NK-92 (cell line): ENCODE measurements around the gene GRAMD1A.
"Not testable (repeated sequence)": the region's sequence is repeated elsewhere in the genome, so short reads cannot be mapped to it uniquely, and the experiment has no call there.

Source experiments
- DNase-seq: peaks from one replicate; lab custom pipeline; 2025; ENCODE audit not compliant: unreplicated experiment; lab: John Stamatoyannopoulos, UW

GRAMD1A gene

DNA sequence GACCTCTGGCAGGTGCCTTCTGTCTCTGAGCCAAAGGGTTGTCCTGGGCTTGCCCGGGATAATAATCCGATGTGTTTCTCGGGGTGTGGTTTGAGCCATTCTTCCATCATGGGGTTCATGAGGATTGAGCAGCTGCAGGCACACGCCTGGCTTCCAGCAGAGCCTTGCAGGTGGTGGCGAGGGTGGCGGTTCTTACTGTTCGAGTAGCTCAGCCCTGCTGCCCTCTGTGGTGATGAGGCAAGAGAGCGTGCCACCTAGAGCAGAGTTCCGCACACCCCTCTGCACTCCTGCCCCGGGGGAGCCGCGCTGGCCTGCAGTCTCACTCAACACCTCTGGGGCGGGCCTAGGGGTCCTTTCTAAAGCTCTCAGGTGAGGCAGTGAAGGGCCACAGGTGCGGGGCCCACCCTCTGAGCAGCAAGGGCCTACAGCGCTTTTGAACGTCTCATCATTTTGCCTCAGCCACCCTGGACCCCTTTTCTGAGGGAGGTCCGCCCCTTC, 33.9 kb downstream of the GRAMD1A start:
- DNase-seq, result no peak

DNA sequence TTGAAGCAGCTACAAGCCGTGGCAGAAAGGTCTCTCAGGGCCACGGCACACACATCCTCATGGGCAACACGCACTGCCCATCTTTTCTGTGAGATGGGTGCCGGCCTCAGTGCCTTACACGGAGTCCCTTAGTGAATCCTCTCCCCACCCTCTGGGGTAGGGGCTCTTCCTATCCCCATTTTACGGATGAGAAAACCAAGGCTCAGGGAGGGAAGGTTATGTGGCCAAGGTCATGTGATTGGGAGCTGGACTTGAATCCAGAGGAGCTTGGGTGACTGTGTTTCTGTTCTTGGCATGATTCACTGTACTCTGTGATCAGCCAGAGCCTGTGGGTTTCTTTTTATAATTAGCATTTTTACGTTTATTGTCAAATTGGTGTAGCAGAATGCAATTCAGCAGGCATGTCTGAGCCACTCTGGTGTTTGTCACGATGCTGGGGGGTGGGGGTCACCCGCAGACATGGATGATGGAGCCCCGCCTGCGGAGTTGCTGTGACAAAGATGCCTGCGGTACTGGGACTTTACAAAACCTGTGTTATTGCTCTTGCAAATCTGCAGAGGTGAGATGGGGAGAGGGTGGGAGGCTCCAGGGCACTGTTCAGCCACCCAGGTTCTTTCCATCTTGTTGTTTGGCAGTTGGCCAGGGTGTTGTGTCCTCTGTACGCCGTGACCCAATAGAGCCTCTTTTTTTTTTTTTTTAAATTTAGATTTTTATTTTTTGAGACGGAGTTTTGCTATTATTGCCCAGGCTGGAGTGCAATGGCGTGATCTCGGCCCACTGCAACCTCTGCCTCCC, 34.7 kb downstream of the GRAMD1A start:
- DNase-seq, result no peak

DNA sequence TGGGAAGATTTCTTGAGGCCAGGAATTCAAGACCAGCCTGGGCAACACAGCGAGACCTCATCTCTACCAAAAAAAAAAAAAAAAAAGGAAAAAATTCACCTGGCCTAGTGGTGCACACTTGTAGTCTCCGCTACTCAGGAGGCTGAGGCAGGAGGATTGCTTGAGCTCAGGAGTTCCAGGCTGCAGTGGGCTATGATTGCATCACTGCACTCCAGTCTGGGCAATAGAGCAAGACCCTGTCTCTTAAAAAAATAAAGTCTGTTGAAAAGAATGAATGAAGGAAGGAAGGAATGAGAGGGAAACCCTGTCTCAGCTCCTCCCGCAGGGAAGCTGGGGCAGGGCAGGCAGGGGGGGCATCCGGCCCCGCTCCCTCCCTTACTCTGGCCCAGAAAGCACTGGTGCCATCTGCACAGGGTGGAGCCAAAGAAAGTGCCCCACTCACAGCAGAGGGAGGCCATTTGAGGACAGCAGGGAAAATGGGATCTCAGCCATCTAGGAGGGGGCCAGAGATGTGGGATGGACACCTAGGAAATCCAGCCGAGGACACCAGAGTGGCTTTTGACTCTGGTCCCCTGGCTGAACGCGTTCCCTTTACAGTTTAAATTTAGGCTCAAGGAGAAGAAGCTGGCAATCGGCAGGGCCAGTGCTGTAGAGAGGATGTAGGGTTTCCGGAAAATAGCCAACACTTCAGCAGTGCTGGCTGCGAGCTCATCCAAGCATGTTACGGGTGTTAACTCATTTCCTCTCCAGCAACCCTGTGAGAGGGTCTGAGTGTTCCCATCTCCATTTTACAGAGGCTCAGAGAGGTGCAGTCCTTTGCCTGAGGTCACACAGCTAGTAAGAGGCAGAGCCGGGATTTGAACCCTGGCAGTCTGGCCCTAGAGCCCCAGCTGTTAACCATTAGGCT, 37.8 kb downstream of the GRAMD1A start:
- DNase-seq, result no peak

DNA sequence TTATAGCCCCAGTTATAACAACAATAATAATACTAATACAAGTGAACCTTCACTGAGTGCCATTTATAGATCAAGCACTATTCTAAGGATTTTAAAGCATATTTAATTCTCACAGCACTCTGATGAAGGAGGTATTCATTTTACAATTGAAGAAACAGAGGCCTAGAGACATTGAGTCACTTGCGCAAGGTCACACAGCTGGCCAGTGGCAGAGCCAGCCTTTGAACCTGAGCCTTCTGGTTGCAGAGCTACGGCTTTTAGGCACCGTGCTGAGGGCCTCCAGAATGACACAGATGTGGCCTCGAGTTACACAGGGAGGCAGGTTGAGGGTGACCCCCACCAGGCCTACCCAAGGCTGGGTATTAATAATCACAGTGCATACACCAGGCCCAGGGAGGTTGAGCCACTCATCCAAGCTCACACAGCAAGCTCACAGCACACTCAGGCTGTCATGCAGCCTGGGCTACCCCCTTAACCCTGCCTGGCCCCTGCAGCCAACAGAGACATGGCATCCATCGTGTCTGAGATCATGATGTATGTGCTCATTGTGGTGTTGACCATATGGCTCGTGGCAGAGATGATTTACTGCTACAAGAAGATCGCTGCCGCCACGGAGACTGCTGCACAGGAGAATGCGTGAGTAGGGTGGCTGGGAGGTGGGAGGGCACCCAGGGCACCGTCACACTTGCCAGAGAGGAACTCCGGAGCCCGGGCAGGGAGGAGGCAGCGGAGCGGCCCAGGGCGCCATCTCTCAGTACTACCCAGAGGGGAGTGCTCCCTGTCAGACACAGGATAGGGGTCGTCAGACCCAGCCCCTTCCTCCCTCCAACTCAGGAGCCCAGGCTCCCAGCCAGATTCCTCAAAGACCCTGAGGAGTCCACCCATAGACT, 38.7 kb downstream of the GRAMD1A start:
- DNase-seq, result no peak

DNA sequence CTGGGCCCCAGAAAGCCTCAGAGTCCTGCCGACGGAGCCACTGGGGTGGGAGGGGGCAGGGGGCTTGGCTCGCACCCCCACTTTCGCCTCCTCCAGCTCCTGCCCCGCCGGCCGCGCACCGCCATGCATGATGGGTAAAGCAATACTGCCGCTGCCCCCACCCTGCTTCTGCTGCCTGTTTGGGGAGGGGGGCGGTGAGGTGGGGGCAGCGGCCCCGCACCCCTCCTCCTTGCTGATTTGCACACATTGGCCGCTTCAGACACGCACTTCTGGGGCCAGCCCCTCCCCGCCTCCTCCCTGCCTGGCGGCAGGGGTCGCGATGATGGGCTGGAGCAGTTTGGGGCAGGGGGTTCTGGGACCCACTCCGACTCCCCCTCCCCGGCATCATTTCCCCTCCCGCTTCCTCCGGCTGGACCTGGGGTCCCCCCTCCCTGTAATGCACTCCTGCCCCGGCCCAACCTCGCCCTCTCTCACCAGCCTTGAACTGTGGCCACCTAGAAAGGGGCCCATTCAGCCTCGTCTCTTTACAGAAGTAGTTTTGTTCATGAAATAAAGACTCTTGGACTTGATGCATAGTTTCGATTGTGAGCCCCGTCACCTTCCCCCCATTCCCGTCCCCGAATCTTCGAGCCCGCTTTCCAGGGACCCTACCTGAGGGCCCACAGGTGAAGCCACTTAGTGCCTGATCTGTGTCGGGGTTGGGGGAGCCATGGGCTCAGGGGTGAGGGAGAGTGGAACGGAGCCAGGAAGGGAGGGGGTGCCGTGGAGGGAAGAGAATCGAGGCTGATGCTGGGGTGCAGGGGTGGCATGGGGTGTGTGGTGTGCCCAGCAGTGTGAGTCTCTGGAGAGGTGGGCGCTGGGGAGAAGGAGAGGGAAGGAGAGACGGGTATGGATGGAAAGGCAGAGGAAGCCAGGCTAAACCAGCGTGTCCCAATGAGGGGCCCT, 40.0 kb downstream of the GRAMD1A start:
- no peak for DNase-seq

DNA sequence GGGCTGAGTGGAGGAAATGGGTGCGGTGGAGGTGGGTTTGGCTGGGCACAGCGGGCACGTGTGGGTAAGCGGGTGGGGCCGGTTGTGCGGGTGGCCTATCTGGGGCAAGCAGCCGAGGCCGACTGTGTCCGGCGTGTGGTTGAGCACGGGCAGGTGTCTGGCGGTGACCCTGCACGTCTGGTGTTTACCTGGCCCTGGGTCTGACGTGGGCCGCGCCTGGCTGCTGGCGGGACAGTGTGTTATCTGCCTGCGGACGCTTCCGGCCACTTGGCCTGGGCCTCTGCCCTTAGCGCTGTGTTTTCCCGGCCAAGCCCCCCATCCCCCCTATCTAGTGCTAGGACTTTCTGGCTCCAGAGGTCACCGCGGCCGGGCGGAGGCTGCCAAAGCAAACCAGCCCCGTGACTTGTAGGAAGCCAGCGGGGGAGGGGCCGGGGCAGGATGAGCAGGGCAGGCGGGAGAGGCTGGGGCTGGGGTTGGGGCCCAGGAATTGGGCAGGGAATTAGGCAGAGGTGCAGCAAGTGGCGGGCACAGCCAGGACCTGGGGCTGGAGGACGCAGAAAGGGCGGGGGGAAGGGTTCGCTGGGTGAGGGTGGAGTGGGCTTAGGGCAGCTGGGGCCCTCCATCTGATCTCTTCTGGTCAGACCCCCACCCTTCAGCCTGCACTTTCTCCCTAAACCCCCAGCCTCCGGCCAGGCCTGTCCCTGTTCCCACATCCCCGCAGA, 40.9 kb downstream of the GRAMD1A start:
- no peak for DNase-seq

DNA sequence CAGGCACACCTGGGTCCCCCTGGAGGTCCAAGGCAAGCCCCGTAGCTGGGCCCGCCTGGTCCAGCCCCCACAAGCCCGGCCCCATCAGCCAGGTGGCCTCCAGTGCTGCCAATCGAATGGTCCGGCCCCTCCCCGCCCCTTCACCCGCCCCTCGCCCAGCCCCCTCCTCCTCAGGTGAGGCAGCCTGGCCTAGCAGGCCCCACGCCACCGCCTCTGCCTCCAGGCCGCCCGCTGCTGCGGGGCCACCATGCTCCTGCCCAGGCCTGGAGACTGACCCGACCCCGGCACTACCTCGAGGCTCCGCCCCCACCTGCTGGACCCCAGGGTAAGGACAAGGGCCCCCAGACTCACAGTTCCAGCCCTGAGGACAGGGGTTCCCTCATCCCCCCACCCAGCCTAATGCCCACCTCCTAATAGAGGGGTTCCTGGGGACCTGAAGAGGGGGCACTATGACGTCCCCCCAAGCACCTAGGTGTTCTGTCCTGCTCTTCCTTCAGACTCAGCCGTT, 41.5 kb downstream of the GRAMD1A start, which contains the start of gene HPN:
Gene HPN, plus strand, starts transcription at position 174 of the 508 bp plus-strand sequence. CDS start 786 bp downstream, outside the sequence.
- no peak for DNase-seq

DNA sequence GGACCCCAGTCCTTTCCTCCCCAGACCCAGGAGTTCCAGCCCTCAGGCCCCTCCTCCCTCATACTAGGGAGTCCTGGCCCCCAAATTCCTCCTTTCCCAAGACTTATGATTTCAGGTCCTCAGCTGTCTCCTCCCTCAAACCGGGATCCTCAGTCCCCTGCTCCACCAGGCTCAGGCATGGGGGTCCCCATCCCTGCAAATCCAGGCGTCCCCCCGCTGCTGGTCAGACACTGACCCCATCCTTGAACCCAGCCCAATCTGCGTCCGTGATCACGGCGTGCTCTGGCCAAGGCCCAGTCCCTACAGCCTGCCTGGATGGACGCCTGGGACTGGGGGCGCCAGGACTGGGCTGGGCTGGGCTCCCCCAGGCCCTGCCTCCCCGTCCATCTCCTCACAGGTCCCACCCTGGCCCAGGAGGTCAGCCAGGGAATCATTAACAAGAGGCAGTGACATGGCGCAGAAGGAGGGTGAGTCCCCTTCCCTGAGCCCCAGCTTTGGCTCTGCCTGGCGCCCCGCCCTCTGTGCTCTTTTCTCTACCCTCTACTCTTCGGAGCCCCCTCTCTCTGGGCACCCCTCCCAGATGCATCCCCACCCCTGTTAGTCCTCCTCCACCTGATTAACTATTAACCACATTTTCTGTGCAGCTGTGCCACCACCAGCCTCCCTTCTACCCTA, 42.1 kb downstream of the GRAMD1A start:
- no peak for DNase-seq

DNA sequence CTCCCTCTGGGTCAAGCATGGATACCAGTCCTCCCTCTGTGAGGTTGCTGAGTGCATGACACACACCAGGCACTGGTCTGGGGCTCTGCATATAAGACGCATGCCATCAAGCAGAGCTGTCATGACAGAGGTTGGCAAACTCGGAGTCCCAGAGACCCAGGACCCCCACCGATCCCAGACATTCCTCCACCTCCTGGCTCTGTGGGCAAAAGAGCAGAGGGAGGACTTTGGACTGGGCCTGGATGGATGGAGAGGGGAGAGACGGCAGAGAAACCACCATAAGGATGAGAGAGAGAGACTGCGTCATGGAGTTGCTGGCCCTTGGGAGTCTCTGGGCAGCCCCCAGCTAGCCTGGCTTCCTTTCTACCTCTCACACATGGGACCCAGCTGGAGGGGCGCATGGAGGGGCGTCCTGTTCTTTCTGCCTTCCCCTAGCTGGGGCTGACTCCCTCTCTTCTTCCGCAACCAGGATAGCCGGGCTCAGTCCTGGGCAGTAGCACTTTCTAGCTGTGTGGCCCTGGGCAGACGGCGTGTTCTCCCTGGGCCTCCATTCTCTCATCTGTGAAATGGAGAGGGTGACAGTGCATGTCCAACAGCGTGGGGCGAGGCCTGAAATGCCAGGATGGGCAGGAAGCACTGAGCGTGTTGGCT, 43.0 kb downstream of the GRAMD1A start:
- DNase-seq, result no peak

DNA sequence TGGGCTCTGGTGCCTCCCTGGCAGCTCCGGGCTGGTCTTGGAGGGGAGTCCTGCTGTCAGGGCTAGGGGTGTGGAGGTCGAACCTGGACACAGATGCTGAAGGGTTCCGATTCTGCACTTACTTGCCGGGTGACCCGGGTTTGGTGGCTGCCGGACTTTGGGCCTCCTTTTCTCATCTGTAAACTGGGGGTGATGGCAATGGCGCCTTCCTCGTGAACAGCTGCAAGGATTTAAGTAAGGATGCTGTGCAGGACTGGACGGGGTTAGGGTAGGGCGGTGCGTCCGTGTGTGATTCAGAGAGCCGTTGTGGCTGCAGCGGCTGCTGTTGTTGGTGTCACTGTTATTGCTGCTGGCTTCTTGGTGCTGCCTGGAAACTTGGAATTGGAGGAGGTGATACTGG, 43.8 kb downstream of the GRAMD1A start:
- DNase-seq, result no peak

DNA sequence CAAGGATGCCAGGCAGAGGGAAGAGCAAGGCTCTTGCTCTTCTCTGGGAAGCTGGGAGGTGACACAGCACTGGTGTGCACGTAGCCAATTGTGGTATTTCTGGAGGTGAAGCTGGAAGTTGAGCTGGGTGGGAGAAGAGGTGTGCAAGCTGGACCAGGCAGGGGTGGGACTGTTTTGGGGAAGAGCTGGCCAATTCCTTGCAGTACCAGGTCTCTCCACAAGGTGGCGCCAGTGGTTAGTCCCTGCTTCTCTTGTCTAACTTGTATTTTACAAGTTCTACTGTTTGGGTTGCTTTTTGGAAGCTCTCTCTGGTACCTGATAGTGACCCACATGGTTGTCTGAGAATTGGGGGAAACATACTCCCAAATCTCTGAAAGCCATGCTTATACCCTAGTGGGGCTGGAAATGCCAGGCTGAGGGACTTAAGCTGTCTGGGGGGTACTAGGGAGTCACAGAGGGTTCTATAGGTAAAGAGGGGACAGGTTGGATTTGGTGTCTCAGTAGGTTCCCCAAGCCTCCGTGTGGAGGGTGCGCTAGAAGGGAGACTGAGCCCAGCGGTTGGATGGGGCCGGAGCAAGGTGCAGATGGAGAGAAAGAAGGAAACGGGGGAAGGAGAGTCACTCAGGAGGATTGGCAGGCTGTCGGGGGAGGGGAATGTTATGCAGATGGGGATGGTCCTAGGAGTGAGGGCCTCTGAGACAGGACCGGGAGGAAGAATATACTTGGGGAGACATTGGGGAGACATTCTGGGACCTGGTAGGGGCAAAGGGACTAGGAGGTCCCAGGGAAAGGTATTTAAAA, 44.4 kb downstream of the GRAMD1A start:
- no peak for DNase-seq

DNA sequence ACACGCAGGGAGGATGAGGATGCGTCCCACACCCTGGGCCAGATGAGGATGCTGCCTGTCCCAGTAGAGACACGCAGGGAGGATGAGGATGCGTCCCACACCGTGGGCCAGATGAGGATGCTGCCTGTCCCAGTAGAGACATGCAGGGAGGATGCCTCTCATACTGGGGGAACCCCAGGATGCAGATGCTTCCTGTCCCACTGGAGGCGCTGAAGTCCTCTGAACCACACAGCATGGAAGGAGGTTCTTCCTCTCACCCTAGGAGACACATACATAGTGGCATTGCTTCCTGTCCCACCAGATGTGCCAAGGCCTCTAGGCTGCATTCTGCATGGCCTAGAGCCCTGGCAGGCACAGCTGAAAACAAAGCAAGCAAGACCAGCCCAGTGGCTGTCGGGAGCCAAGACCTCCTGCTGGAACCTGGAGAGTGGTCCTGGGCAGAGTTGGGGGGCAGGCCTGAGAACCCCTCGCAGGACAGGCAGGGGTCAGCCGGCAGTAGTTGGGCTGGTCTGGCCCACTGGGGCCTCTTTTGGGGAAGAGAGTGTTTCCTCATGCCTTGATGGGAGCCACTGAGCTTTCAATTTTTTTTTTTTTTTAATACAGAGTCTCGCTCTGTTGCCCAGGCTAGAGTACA, 45.7 kb downstream of the GRAMD1A start:
- DNase-seq, result no peak

DNA sequence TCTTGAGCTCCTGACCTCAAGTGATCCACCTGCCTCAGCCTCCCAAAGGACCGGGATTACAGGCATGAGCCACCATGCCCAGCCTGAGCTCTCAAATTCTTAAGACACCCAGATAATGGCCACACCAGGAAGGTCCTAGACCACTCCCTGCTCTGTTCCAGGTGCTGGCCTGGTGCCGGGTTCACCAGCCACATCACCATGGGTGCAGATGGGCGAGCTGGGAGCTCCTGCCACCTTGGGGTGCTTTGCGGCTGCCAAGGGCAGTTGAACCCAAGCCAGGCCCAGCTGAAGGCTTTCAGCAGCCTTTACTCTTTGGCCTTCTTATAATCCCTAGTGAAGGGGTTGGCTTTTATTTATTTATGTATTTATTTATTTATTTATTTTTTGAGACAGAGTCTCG, 46.3 kb downstream of the GRAMD1A start:
- DNase-seq, result no peak

DNA sequence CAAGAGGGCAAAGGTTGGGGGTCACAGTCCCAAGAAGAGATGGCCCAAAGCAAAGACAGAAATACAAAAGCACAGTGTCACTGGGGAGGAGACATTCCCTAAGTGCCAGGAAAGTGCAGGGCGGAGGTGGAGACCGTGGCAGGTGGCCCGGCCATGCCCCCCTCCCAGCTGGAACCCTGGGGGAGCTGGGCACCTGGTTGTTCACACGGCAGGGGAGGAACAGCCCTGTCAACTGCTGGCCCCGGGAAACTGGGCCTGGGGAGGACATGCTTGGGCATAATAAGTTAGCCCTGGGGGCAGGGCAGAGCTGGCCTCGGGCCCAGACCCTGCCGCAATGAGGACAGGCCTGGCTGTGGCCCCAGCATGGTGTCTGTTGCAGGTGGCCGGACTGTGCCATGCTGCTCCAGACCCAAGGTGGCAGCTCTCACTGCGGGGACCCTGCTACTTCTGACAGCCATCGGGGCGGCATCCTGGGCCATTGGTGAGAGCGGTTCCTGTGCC, 48.8 kb downstream of the GRAMD1A start:
- no peak for DNase-seq

DNA sequence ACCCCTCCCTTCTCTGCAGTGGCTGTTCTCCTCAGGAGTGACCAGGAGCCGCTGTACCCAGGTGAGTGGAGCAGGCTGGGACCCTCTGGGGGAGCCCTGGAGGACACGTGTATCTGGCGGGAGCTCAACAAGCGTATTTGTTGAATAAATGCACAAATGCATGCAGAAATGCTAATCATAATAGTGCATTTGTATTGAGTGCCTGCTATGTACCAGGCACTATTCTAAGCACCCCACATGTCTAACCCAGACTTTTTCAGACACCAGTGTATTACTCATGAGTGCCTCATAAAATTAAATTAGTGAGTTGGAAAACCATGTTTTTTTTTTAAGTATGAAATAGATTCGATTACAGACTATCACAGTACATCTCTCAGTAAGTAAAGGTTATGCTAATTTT, 49.3 kb downstream of the GRAMD1A start:
- no peak for DNase-seq

DNA sequence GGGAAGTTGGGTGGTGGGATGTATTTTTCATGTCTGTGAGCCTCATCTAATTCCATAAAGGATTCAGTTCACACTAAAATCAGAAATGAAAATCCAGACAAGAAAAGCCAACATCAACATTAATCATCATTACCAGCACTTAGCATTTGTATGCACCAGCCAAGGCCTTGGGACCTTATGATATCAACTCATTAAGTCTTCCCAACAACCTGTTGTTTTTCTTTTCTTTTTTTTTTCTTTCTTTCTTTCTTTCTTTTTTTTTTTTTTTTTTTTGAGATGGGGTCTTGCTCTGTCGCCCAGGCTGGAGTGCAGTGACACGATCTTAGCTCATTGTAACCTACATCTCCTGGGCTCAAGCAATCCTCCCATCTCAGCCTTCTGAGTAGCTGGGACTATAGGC, 50.5 kb downstream of the GRAMD1A start:
- not testable (repeated sequence) for DNase-seq
